BJ (cell line): ENCODE measurements around the gene CPNE4. TPM values are rescaled to one million over a fixed set of nuclear protein-coding genes. Genes with fewer than 3 reads are reported as not detected.
"Not testable (repeated sequence)": the region's sequence is repeated elsewhere in the genome, so short reads cannot be mapped to it uniquely, and the experiment has no call there.

ENCODE experiments used
- CTCF ChIA-PET: fragments of 350-600 bp; formaldehyde crosslinking; extraction: SDS; loops from one replicate; lab custom pipeline; 2021; ENCODE audit warnings: antibody characterized with exemption, inconsistent platforms; lab: Yijun Ruan, JAX
- POLR2A ChIA-PET: fragments of 300-600 bp; sonication (Branson Sonifier 250); formaldehyde crosslinking; extraction: SDS; loops from one replicate; lab custom pipeline; 2021; ENCODE audit warnings: antibody characterized with exemption; lab: Charles Lee
- DNase-seq: peaks from one replicate; pipeline ENCODE4 v3.0.0-alpha.2; 2011; ENCODE audit warnings: low read depth
- H3K27me3 ChIP-seq: 2 replicates; pipeline ENCODE4 v1.6.0; 2011; ENCODE audit warnings: low read length; ENCODE audit not compliant: control insufficient read depth, insufficient read depth
- H3K36me3 ChIP-seq: 2 replicates; pipeline ENCODE4 v1.5.1; 2011; ENCODE audit warnings: low read length; ENCODE audit not compliant: control insufficient read depth, insufficient read depth
- H3K4me3 ChIP-seq: 2 replicates; pipeline ENCODE4 v1.5.1; 2011; ENCODE audit warnings: low read depth, mild to moderate bottlenecking, control low read depth, low read length
- CTCF ChIP-seq: IDR thresholded peaks from 2 replicates; pipeline ENCODE4 v1.5.1; 2011; ENCODE audit warnings: low read depth, mild to moderate bottlenecking, control low read depth, inconsistent platforms, low read length, moderate library complexity; ENCODE audit not compliant: insufficient read depth
- polyA plus RNA-seq: library from polyadenylated mRNA; depleted of rRNA; stranded (reverse); fragments of >200 nt; gene quantifications from 2 replicates; pipeline ENCODE4 v1.2.3, GENCODE V29; 2011

The CPNE4 gene
- polyA plus RNA-seq, 1 experiment: not detected

- ChIA-PET POLR2A (no interaction called here), CTCF (interaction anchor here (1.2 to 1.3 kb wide), 2 partner anchors 15 to 105 kb away, joined by 3 read pairs; no protein-coding TSS in a partner anchor)
- Histone ChIP-seq H3K4me3 (no peak overlapping the region), H3K27me3 (no peaks in the 10 kb centered on the region), H3K36me3 (no peaks in the 10 kb centered on the region)
- no peak for DNase-seq
- TF ChIP-seq CTCF: no peak
These were observed 135.8 kb downstream of the CPNE4 start for GRCh38 chr3:131899021-131899420.

GRCh38 chr3:131898346-131898745 is 136.5 kb downstream of the CPNE4 start:
- CTCF ChIA-PET: interaction anchor here (1.2 to 1.3 kb wide), 2 partner anchors 16 to 105 kb away, joined by 3 read pairs; no protein-coding TSS in a partner anchor
- H3K36me3 ChIP-seq: no peaks in the 10 kb centered on the region
- DNase-seq: no peak
- TF ChIP-seq CTCF: no peak
- no peaks in the 10 kb centered on the region for H3K27me3 ChIP-seq
- POLR2A ChIA-PET: no interaction called here
- no peak overlapping the region for H3K4me3 ChIP-seq

- Histone ChIP-seq H3K27me3 (no peaks in the 10 kb centered on the region), H3K4me3 (no peak overlapping the region), H3K36me3 (no peaks in the 10 kb centered on the region)
- no peak for DNase-seq
- ChIA-PET POLR2A (no interaction called here), CTCF (interaction anchor here (0.6 kb wide), 1 partner anchor 181 kb away, joined by 3 read pairs; no protein-coding TSS in a partner anchor)
- TF ChIP-seq CTCF: no peak
These were observed 138.5 kb downstream of the CPNE4 start for GRCh38 chr3:131896285-131896684.

- DNase-seq: no peak
- Histone ChIP-seq H3K36me3 (no peaks in the 10 kb centered on the region), H3K4me3 (no peak overlapping the region), H3K27me3 (no peaks in the 10 kb centered on the region)
- ChIA-PET CTCF (interaction anchor here (0.6 kb wide), 1 partner anchor 180 kb away, joined by 3 read pairs; no protein-coding TSS in a partner anchor), POLR2A (no interaction called here)
- TF ChIP-seq CTCF: no peak
These were observed 139.0 kb downstream of the CPNE4 start for GRCh38 chr3:131895766-131896165.

GRCh38 chr3:131892331-131892730 is 142.5 kb downstream of the CPNE4 start:
- DNase-seq: no peak
- TF ChIP-seq CTCF: no peak
- Histone ChIP-seq H3K27me3 (no peaks in the 10 kb centered on the region), H3K4me3 (no peak overlapping the region), H3K36me3 (no peaks in the 10 kb centered on the region)
- CTCF ChIA-PET: interaction anchor here (0.8 to 1.3 kb wide), 3 partner anchors 11 to 285 kb away, joined by 3 to 6 read pairs (median 4); no protein-coding TSS in a partner anchor
- POLR2A ChIA-PET: no interaction called here

GRCh38 chr3:131885871-131886270 is 148.9 kb downstream of the CPNE4 start:
- H3K27me3 ChIP-seq, DNase-seq, H3K4me3 ChIP-seq, POLR2A ChIA-PET, CTCF ChIA-PET, H3K36me3 ChIP-seq: not testable (repeated sequence)
